ENCODE measurements around the gene DEDD2.

- TF ChIP-seq, protein P1, sequence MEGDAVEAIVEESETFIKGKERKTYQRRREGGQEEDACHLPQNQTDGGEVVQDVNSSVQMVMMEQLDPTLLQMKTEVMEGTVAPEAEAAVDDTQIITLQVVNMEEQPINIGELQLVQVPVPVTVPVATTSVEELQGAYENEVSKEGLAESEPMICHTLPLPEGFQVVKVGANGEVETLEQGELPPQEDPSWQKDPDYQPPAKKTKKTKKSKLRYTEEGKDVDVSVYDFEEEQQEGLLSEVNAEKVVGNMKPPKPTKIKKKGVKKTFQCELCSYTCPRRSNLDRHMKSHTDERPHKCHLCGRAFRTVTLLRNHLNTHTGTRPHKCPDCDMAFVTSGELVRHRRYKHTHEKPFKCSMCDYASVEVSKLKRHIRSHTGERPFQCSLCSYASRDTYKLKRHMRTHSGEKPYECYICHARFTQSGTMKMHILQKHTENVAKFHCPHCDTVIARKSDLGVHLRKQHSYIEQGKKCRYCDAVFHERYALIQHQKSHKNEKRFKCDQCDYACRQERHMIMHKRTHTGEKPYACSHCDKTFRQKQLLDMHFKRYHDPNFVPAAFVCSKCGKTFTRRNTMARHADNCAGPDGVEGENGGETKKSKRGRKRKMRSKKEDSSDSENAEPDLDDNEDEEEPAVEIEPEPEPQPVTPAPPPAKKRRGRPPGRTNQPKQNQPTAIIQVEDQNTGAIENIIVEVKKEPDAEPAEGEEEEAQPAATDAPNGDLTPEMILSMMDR (IDR thresholded peaks at IDR 0.05; ENCODE audit: low read length): no peak
- TF ChIP-seq EZH2 (IDR thresholded peaks at IDR 0.05; ENCODE audit: borderline replicate concordance, low read length): no peak
Observed at GRCh38 chr19:42233678-42234292, 16.3 kb upstream of the DEDD2 start.
